Activated naive CD4-positive, alpha-beta T cell treated with Interleukin-2 at 50 U/mL for 16 hours (primary cell): Measurements from ENCODE around the gene ADAM17.

Experiments
- DNase-seq: peaks from one replicate; pipeline ENCODE4 v3.0.0-alpha.2; 2020

Gene ADAM17

GRCh38 chr2:9463698-9464034 is 92.0 kb downstream of the ADAM17 start:
- peak; percentile 23 for DNase-seq

GRCh38 chr2:9462886-9463697 is 92.5 kb downstream of the ADAM17 start:
- no peak for DNase-seq

- no peak for DNase-seq
Measured at GRCh38 chr2:9462313-9462712, 93.3 kb downstream of the ADAM17 start.

GRCh38 chr2:9461079-9461478 is 94.6 kb downstream of the ADAM17 start:
- no peak for DNase-seq

GRCh38 chr2:9460441-9461017 is 95.1 kb downstream of the ADAM17 start:
- DNase-seq = no peak

GRCh38 chr2:9451231-9451630 is 104.4 kb downstream of the ADAM17 start:
- DNase-seq = no peak

- no peak for DNase-seq
Measured at GRCh38 chr2:9445089-9445488, 110.5 kb downstream of the ADAM17 start.

GRCh38 chr2:9443526-9443925 is 112.1 kb downstream of the ADAM17 start:
- no peak for DNase-seq

- no peak for DNase-seq
Measured at GRCh38 chr2:9441556-9441955, 114.1 kb downstream of the ADAM17 start.

GRCh38 chr2:9440058-9440727 is 115.4 kb downstream of the ADAM17 start:
- no peak for DNase-seq

- DNase-seq = no peak
Measured at GRCh38 chr2:9439536-9439935, 116.1 kb downstream of the ADAM17 start.
